GM18870 (cell line): ENCODE measurements around the gene PRUNE2.
A peak's percentile ranks its signal among the peaks of the same experiment; 100 is the strongest.

Experiments
- ATAC-seq: cut with Tn5 transposase; IDR thresholded peaks from one replicate; pipeline ENCODE4 v1.9.1; 2021; ENCODE audit warnings: moderate library complexity; ENCODE audit not compliant: unreplicated experiment

Gene PRUNE2

GRCh38 chr9:76637416-76637815 is 268.5 kb downstream of the PRUNE2 start:
- no peak for ATAC-seq

DNA sequence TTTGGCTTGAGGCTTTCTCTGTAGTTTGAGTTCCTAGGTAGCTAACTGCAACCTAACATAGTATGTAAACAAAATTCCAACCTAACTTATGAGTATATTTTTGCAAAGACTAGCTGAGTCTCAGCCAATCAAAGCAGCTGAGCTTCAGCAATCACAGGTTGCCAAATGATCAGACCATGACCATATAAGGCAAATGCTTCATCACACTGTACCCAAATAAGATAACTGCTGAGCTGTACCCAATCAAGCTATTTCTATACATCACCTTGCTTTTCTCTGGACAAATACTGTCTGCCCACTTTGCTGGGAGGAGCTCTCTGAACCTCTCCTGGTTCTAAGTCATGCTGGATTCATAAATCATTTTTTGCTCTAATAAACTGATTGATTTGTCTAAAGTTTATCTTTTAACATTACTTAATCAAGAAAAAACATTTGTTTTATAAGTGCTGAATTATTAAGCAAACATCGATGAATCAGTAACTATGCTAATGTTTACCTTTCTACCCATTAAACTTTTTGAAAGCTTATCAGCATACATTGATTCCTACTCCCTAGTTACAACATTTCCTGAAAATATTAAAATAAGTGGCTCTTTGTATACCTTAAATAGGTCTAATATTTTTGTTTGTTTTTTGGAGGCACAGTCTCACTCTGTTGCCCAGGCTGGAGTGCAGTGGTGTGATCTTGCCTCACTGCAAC is 271.4 kb downstream of the PRUNE2 start:
- peak; percentile 42 for ATAC-seq

GRCh38 chr9:76630916-76631315 is 275.0 kb downstream of the PRUNE2 start:
- ATAC-seq: no peak

GRCh38 chr9:76629205-76629990 is 276.5 kb downstream of the PRUNE2 start:
- no peak for ATAC-seq

GRCh38 chr9:76628155-76628554 is 277.8 kb downstream of the PRUNE2 start:
- ATAC-seq: no peak

DNA sequence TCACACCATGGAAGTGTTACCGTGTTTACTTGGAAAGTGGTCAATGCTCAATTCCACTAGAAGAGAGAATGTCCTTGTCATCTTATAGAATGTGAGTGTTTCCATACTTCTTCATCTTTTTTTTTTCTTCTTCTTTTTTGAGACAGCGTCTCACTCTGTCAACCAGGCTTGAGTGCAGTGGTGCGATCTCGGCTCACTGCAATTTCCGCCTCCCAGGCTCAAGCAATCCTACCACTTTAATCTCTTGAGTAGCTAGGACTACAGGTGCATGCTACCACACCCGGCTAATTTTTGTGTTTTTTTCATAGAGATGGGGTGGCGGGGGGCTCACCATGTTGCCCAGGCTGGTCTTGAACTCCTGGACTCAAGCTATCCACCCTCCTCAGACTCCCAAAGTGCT is 278.9 kb downstream of the PRUNE2 start:
- ATAC-seq: no peak

GRCh38 chr9:76626141-76626540 is 279.8 kb downstream of the PRUNE2 start:
- ATAC-seq: no peak

GRCh38 chr9:76624391-76625048 is 281.4 kb downstream of the PRUNE2 start:
- ATAC-seq: peak; percentile 98

GRCh38 chr9:76620996-76621395 is 284.9 kb downstream of the PRUNE2 start:
- no peak for ATAC-seq

DNA sequence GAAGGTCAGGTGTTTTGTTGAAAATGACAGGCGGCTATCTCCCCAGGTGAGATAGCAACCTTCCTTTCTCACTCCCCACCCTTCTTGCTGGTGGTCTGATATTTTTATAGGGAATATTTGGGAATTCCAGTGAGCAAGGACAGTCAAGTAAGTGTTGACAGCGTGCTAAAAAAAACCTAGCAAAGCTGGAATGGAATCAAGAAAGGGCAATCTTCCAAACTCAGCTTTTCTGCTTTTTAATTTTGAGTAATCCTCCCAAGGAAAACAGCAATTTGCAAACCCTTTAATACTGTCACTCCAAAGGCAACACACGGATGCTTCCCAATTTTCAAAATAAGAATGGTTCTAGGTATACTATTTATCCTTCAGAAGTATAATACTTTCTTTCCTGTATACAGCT is 285.3 kb downstream of the PRUNE2 start:
- ATAC-seq: no peak

GRCh38 chr9:76619640-76620039 is 286.3 kb downstream of the PRUNE2 start:
- ATAC-seq: no peak

GRCh38 chr9:76619197-76619596 is 286.7 kb downstream of the PRUNE2 start:
- no peak for ATAC-seq

DNA sequence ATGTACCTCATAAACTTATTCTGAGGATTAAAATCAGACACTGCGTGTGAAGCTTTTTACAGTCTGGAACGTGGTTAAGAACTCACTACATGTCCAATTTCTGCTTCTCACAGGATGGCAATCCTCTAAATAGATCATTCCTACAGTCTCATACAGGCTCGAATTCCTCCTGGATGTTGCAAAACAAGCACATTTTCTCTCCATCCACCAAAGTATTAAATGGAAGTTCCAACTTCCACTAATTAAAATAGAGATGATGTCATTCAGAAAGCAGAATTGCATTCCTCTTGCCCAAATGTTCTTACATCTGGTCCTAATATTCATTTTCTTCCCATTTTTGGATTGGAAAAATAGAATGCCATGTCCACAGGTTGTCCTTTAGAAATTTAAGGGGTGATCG is 287.2 kb downstream of the PRUNE2 start:
- ATAC-seq: no peak

GRCh38 chr9:76617497-76618175 is 288.3 kb downstream of the PRUNE2 start:
- ATAC-seq: no peak

DNA sequence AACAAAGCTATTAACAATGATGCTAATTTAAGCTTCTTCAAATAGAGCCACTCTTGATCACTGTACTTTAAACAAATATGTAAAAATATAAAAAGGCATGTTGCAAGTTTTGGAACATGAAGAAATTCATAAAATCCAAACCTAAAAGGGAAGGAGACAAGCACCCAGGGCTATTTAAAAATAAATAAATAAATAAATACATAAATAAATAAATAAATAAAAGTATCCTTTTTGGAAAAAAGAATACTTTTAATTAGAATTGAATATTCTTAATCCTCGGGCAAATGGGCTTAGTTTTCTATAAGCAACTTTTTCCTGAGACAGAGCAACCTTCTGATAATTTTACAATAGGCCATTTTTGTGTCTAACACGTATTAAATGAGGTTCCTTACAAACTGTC is 289.1 kb downstream of the PRUNE2 start:
- no peak for ATAC-seq

DNA sequence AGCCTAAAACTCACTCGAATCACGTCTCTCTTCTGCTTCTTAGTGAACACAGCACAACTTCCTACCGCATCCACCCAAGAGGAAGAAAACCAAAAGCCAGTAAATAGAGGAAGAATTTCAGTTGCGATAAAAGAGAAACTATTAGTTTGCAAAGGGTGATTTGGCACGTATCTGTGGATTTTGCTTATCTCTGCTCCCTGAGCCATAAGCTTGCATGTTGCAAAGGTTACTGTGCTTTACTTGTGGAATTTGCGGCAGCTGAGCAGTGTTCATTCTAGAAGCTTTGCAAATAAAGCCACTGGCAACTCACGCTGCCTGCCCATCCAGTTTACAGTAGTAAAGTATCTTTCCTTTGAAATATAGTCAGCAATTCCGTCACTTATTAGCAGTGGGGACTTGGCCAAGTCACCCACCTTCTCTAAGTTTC is 290.7 kb downstream of the PRUNE2 start:
- ATAC-seq: peak; percentile 47

GRCh38 chr9:76613974-76614373 is 291.9 kb downstream of the PRUNE2 start:
- ATAC-seq: no peak

DNA sequence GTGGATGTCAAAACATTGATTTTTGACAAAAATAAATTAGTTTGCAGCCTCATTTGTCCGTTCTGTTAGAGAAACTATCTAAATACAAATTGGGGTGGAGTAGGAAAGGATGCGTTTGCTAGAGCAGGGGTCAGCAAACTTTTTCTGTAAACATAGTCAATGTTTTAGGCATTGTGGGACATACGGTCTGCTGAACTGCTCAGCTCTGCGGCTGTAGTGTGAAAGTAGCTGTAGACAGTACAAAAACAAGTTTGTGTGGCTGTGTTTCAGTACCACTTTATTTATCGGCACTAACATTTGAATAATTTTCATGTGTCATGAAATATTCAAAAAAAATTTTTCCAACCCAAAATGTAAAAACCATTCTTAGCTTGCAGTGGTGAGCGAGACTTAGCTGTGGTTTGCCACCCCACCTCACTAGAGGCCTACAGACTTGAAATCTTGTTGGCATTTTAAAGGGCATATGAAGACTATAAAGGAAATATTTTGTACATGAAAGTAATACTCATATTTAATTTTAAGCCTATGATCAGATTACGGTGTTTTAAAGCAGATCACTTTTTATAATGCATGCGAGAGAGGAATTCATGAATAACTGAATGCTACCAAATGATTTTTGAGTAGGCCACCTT is 292.6 kb downstream of the PRUNE2 start:
- no peak for ATAC-seq

DNA sequence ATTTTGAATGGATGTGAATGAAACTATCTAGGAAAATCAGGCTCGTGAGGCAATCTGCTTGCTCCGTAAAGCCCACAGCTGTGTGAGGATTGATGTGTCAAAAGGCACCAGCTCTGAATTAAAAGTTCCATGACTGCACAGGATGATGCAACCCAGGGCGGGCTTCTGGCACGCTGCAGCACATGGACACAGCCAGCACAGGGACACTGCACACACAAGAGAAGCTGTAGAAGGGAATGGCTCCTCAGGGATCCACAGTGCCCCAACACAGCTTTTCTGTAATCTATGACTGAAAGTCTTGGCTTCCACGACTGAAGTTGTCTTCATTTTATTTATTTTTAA is 295.9 kb downstream of the PRUNE2 start:
- no peak for ATAC-seq

- ATAC-seq: no peak
These were observed 296.5 kb downstream of the PRUNE2 start for GRCh38 chr9:76609285-76610010.
